ENCODE measurements around the gene IP6K2. TPM values are rescaled to one million over a fixed set of nuclear protein-coding genes. Genes with fewer than 3 reads are reported as not detected.

The IP6K2 gene
- total and polyA plus RNA-seq, 2 of the 8 experiments (the other 6 are each of a cell fraction or from before 2014, with no cell fraction given), result 95.8 to 144 TPM

GRCh38 chr3:48685603-48686511 is 31.2 kb downstream of the IP6K2 start, which contains the start of gene NCKIPSD:
NCKIPSD (minus strand) TSS chr3:48685915; CDS start chr3:48685807, 108 bp downstream.
- Histone ChIP-seq H4K91ac (replicated peaks; ENCODE audit: insufficient read length, low read length) (peak within 1 kb of the TSS; percentile 99), H3K18ac (ENCODE audit: extremely low read depth, low read length) (peak within 1 kb of the TSS; percentile 99), H3K14ac (ENCODE audit: insufficient read length) (no peak within 1 kb of the TSS), H3K4me1 (replicated peaks in 1 of 4; ENCODE audit: control insufficient read depth in 3 of 4, insufficient read depth in 4 of 4, low read length in 3 of 4) (peaks cover 0 to 11% (median 4%) of the 10 kb centered on the region in 4 experiments; a peak in 3 of 7 replicates), H3K9me3 (ENCODE audit: insufficient read depth in 2 of 2, low read depth in 1 of 2, low read length in 1 of 2) (no peaks in the 10 kb centered on the region), H2AFZ (ENCODE audit: low read length) (peak within 1 kb of the TSS; percentile 81; the same call in 1 of the 2 replicates), H3K27ac (ENCODE audit: low read depth, low read length) (peak within 1 kb of the TSS; percentile 94), H2BK20ac (ENCODE audit: low read length) (peak within 1 kb of the TSS; percentile 93; the same call in 1 of the 2 replicates), H3K9ac (replicated peaks in 1 of 4; ENCODE audit: extremely low read depth in 1 of 4, low read depth in 3 of 4, low read length in 3 of 4) (peak within 1 kb of the TSS; percentile 85 to 97 (median 96)), H2BK5ac (ENCODE audit: low read depth, low read length) (peak within 1 kb of the TSS; percentile 99), H4K5ac (ENCODE audit: insufficient read length, low read depth, low read length) (peak within 1 kb of the TSS; percentile 99), H2AK5ac (ENCODE audit: low read depth, low read length) (peak within 1 kb of the TSS; percentile 70; the same call in 1 of the 2 replicates), H3K23me2 (ENCODE audit: low read depth, low read length) (peaks cover 8% of the 10 kb centered on the region; the same call in 1 of the 2 replicates), H4K20me1 (replicated peaks in 1 of 2; ENCODE audit: control insufficient read depth in 1 of 2, insufficient read depth in 2 of 2, low read length in 2 of 2) (peaks cover 8 to 24% of the 10 kb centered on the region in 2 experiments), H4K8ac (ENCODE audit: extremely low read depth, insufficient read depth, low read length) (peak within 1 kb of the TSS; percentile 96), H3K23ac (ENCODE audit: insufficient read length) (no peak within 1 kb of the TSS), H2BK15ac (ENCODE audit: low read length) (0 out of 2 replicates have a peak within 1 kb of the TSS, but pooled peaks have one; percentile 99), H3K27me3 (replicated peaks in 1 of 4; ENCODE audit: control insufficient read depth in 3 of 4, extremely low read depth in 1 of 4, insufficient read depth in 3 of 4, low read length in 3 of 4) (no peaks in the 10 kb centered on the region), H3K36me3 (ENCODE audit: control insufficient read depth in 2 of 4, insufficient read depth in 4 of 4, low read length in 3 of 4) (peaks cover 33 to 49% (median 45%) of the 10 kb centered on the region in 4 experiments), H3K79me1 (ENCODE audit: low read depth, low read length) (peaks cover 10% of the 10 kb centered on the region), H3K56ac (replicated peaks; ENCODE audit: insufficient read length, low read depth, low read length) (peak within 1 kb of the TSS; percentile 96), H2BK12ac (ENCODE audit: low read depth, low read length) (no peak within 1 kb of the TSS), H3K4me3 (ENCODE audit: extremely low read depth in 1 of 4, insufficient read depth in 2 of 4, low read depth in 3 of 4, low read length in 4 of 4) (peak within 1 kb of the TSS; percentile 81 to 94 (median 86)), H2BK120ac (replicated peaks; ENCODE audit: low read depth, low read length) (peak within 1 kb of the TSS; percentile 50), H3K4me2 (ENCODE audit: insufficient read depth in 1 of 2, low read depth in 2 of 2, low read length in 2 of 2) (peak within 1 kb of the TSS; percentile 82 to 92), H3K4ac (replicated peaks; ENCODE audit: insufficient read length, low read depth, low read length) (no peak within 1 kb of the TSS), H3K79me2 (ENCODE audit: control insufficient read depth in 1 of 2, insufficient read depth in 2 of 2, low read length in 2 of 2) (peaks cover 0 to 21% of the 10 kb centered on the region in 2 experiments; a peak in 2 of 4 replicates)
- peak in 1 of 2 experiments; percentile 98 for DNase-seq (ENCODE audit: low read depth in 1 of 2, low spot score in 2 of 2)
- ChIA-PET CTCF (ENCODE audit: partially characterized antibody) (interaction anchor here (0.7 to 3.4 kb wide), 18 partner anchors 10 to 395 kb away, joined by 3 to 16 read pairs (median 4); partner anchors contain the start of genes CELSR3 and IP6K2), POLR2A (ENCODE audit: partially characterized antibody) (interaction anchor here (1.0 to 6.2 kb wide), 10 partner anchors 10 to 321 kb away, joined by 3 to 58 read pairs (median 5); partner anchors contain the start of genes CELSR3, IP6K2, UQCRC1 and WDR6)
- 3% methylated on average over 87 of the region's 97 CpGs; no CpG with 5 or more reads in 1 of the 2 experiments for WGBS, 2 experiments (ENCODE audit: extremely low coverage in 1 of 2, insufficient coverage in 1 of 2, insufficient read length in 1 of 2, insufficient replicate concordance in 2 of 2, low coverage in 1 of 2, low lambda C conversion rate in 2 of 2, missing lambda C conversion rate in 1 of 2)
- no peak for FAIRE-seq
- TF ChIP-seq SRF (IDR thresholded peaks at IDR 0.05; ENCODE audit: low read depth, low read length) (0 out of 2 replicates have a peak, but pooled peaks have one; percentile 37), SIRT6 (IDR thresholded peaks at IDR 0.05; ENCODE audit: low read length) (no peak), CTBP2 (IDR thresholded peaks at IDR 0.05; ENCODE audit: borderline replicate concordance, insufficient read depth, insufficient read length, low read length) (peak; percentile 41), USF2 (IDR thresholded peaks at IDR 0.05; ENCODE audit: low read length) (no peak; the same call in 1 of the 2 replicates), SAP30 (IDR thresholded peaks at IDR 0.05; ENCODE audit: insufficient read depth, insufficient replicate concordance, low read length) (no peak), EP300 (IDR thresholded peaks at IDR 0.05; ENCODE audit: borderline replicate concordance in 1 of 2, low read depth in 2 of 2, low read length in 2 of 2) (no peak), CBX5 (IDR thresholded peaks at IDR 0.05; ENCODE audit: low read depth, low read length) (no peak), HDAC6 (IDR thresholded peaks at IDR 0.05; ENCODE audit: low read depth, low read length) (no peak)
